Measurements from ENCODE around the gene SEPTIN11. TPM values are rescaled to one million over a fixed set of nuclear protein-coding genes. Genes with fewer than 3 reads are reported as not detected.

SEPTIN11 gene
- total RNA-seq, 1 experiment from 2014 or later = 76.4 TPM

DNA sequence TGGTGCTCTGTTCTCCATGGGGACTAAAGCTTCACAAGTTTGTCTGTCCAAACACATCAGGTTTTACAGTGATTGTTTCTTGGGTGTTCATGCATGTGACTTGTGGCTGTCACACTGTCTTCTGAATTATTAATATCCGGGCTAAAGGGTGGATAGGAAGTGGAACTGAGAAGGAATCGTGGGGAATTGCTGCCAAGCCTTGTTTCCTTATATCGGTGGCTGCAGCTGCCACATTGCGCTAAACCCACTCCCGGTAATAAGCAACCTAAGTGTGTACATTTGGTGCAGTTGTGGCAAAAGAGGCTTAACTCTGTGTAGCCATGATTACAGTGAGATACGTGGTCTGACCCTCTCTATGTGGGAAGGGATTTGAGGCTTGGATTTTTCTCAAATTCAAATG, 30.7 kb downstream of the SEPTIN11 start:
- DNase-seq (ENCODE audit: low spot score) = no peak

- DNase-seq (ENCODE audit: low spot score) = no peak
Measured at GRCh38 chr4:76981644-76982043, 32.1 kb downstream of the SEPTIN11 start.

DNA sequence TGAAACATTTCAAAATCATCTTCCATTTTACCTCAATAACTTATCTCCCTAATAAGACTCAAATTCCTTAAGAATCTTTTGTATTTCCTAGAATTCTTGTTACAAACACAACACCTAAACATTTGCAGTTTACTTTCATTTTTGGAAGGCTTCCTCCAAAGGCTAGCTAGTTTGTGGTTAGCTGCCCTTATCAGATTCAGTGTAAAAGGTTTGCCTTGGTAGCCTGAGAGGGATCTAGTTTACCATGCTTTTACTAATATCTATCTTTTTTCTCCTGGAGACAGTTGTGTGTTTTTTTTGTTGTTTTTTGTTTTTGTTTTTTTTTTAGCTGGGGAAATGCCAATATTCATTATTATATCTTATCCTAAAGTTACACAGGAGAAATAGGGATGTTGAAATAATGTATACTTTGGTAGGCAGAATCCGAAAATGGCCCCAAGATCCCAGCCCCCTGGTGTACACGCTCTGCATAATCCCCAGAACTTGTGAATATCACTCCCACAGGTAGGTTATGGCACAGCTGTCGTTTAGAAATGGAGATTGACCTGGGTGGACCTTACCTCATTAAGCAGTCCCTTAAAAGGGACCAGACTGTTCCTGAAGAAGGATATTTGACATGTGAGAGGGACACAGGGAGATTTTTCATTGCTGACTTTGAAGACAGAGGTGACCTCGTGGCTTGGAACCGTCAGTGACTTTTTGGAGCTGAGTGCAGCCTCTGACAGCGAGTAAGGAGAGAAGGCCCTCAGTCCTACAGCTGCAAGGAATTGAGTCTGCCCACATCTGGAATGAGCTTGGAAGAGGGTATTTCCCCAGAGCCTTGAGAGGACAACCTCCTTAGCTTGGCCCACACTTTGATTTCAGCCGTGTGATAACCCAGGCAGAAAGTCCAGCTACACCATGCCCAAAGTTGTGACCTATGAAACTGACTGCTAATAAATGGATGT, 33.4 kb downstream of the SEPTIN11 start:
- DNase-seq (ENCODE audit: low spot score) = peak; percentile 56

DNA sequence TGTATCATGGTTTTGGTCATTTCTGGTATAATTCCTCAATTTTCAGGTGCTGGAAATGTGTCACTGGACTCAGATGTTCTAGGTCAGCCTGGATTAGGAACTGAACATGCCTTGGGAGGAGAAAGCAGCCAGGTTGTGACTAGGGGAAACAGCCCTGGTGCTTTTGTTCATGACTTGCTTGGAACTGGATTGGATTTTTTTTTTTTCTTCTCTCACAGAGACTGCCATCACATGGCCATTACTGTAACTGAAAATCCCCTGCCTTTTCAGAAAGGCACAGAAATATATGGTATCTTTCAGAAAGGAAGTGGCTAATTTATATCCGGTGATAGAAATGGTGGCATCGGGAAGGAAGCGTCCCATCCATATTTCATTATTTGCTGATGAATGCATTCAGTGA, 34.6 kb downstream of the SEPTIN11 start:
- DNase-seq (ENCODE audit: low spot score) = peak; percentile 67

GRCh38 chr4:76984788-76985211, 35.2 kb downstream of the SEPTIN11 start:
- peak; percentile 98 for DNase-seq (ENCODE audit: low spot score)

DNA sequence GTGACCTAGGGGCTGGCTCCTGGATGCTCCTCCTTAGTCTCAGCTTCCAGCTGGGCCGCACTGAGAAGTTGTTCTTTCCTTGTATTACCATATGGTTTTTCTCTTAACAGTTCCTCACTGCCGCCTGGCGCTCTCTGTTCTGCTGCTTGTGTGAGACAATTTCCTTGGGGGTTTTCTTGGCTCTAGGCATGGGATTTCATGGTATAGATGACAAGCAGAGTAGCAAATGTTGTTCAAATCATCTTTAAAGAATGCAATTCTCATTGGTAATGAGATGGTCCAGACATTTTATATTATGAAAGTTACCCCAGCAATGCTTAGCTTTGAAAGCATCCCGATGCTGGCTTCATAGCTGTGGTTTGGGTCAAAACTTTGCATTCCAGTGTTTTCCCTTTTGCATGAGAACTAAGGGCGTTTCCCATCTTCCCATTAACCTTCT, 37.6 kb downstream of the SEPTIN11 start:
- DNase-seq (ENCODE audit: low spot score) = peak; percentile 57

- DNase-seq (ENCODE audit: low spot score) = no peak
Measured at GRCh38 chr4:76987685-76988084, 38.1 kb downstream of the SEPTIN11 start.

- DNase-seq (ENCODE audit: low spot score) = no peak
Measured at GRCh38 chr4:76989391-76990061, 40.0 kb downstream of the SEPTIN11 start.

GRCh38 chr4:76990288-76991080, 40.9 kb downstream of the SEPTIN11 start:
- DNase-seq (ENCODE audit: low spot score) = peak; percentile 46

DNA sequence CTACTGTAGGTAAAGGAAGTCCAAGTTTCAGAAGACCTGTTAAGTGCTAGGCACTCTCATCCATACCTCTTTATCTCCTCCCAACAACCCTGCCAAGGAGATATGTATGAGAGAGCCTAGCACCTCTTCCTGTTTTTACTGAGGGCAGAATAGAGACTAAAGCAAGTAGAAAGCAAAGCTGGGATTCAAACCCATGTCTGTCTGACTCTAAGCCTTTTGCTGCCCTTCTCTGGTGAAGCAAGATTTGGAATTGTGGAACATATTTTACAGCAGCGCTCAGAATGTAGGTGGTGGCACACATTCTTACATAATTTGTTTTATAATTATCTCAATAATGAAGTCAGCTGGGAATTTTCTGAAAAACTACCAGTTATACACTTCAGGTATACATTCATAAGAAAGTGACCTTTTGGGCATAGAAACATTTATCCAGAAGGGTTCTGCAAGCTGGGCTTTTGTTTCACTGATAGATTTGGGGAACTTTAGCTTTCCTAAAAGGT, 41.7 kb downstream of the SEPTIN11 start:
- no peak for DNase-seq (ENCODE audit: low spot score)

DNA sequence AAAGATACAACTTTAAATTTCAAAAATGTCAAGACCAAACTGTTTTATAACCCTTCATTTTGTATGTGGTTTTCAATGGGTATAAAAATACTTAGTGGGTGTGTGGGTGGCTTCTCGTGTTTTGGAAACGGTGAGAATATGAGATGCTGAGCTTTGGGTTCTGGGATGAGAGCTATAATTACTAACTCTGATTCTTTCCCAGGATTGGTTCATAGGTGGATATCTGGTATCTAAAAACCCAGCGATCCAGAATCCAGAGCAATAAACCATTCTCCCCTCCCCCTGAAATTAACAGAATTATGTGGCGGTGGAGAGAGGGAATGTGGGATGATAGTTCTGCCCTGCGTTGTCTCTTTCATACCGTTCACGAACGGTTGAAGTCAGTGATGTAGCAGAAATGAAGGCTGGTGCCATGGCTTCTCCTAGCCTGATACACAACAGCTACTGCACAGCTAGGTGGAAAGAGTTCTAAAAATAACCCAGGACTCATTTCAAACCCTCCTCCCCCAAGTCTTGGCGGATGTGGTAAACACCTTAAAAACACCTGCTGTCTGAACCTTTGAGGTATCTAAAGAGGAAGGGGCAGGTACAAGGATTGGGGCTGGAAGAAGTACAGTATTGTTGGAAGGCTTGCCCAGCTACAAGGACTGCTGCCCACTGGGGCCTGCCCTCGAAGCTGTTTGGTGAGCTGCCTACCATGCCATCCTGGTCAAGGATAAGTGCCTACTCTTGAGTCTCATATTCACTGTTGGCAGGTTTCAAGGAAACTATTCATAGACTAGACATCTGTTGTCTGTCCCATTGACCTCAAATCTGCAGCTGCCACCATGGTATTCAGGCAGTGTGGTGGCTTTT, 44.5 kb downstream of the SEPTIN11 start:
- no peak for DNase-seq (ENCODE audit: low spot score)

DNA sequence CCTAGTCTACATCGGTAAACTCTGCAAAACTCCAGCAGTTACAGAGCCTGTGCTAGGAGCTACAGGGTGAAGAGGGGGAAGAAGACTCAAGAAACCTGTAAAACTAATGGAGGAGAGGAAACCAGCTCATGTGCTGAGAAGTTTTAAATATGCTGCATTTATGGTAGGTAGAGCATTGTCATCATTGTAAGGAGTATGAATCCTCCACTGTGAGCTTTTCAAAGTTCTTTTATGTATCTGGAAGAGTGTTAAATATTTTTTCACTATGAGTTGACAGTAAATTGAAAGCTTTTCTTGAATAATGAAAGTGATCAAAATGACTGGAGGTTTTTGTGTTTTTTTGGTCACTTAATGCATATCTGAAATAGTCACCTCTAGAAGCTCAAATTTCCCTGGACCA, 46.2 kb downstream of the SEPTIN11 start:
- DNase-seq (ENCODE audit: low spot score) = no peak

GRCh38 chr4:76996445-76996844, 46.9 kb downstream of the SEPTIN11 start:
- no peak for DNase-seq (ENCODE audit: low spot score)

DNA sequence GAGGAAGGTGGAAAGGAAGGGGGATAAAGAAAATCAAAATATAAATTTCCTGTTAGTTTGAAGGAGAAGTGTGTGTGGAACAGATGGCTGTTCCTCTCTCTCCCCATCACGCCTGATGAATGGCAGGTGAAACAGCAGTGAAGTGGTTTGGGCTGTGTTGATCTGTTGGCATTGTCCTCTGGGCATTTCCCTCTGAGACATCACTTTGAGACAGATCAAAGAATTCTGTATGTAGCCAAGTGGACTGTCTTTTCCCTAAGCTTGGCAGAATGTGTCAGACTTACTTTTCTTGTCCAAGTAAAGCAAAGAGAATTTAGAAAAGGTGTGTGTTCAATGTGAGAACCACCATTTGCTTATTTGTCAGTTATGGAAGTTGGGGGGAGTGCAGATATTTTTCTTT, 47.5 kb downstream of the SEPTIN11 start:
- no peak for DNase-seq (ENCODE audit: low spot score)

DNA sequence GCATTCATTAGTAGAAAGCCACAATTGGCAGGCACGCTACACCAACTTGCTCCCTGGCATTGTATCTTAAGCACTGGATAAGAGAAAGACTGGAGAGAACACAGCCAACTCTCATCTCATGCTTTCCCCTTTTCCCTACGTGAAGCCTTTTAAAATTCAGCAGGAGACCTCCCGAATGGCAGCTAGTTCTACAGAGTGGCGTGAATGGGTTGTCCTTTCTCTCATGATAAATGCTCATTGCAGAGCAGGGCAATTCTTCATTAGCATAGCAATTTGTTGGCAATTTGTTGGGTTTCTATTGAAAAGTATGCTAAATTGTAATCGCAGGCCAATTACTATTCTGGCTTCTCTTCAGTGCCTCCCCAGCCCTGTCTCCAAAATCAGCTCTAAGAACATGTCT, 48.0 kb downstream of the SEPTIN11 start:
- DNase-seq (ENCODE audit: low spot score) = no peak

GRCh38 chr4:76998251-76998901, 48.8 kb downstream of the SEPTIN11 start:
- no peak for DNase-seq (ENCODE audit: low spot score)

All from H4 (cell line).